K562 (cell line): ENCODE measurements around the gene ACSS2. TPM values are rescaled to one million over a fixed set of nuclear protein-coding genes. Genes with fewer than 3 reads are reported as not detected.

Experiments
- AFF4 ChIP-seq: sonication (generic); formaldehyde crosslinking; IDR thresholded peaks from 2 replicates; pipeline ENCODE4 v1.8.0; 2023; ENCODE audit warnings: mild to moderate bottlenecking, missing genetic modification reagents
- CTCFL ChIP-seq: IDR thresholded peaks from 2 replicates; pipeline ENCODE4 v1.6.1; 2011; ENCODE audit warnings: borderline replicate concordance, low read depth, mild to moderate bottlenecking, moderate library complexity, low read length; ENCODE audit not compliant: insufficient read depth, poor library complexity, severe bottlenecking
- EWSR1 ChIP-seq: fragments of 450-650 bp; IDR thresholded peaks from 2 replicates; pipeline ENCODE4 v1.6.1; 2018; ENCODE audit warnings: borderline replicate concordance, mild to moderate bottlenecking, low read depth, moderate library complexity; ENCODE audit not compliant: partially characterized antibody
- HBP1 ChIP-seq: fragments of 450-650 bp; formaldehyde crosslinking; IDR thresholded peaks from 2 replicates; pipeline ENCODE4 v1.4.0; 2022; ENCODE audit warnings: missing genetic modification characterization
- HDAC8 ChIP-seq: fragments of 450-650 bp; IDR thresholded peaks from 2 replicates; pipeline ENCODE4 v1.6.1; 2016; ENCODE audit warnings: mild to moderate bottlenecking, missing genetic modification characterization, moderate library complexity, missing compliant biosample characterization
- KDM4B ChIP-seq, 2 experiments: fragments of 450-650 bp in 1 of 2; sonication (generic) in 1 of 2; IDR thresholded peaks; 2 replicates each; pipeline ENCODE4 v1.6.1; 2016 to 2017; ENCODE audit warnings: borderline replicate concordance in 2 of 2, antibody characterized with exemption in 1 of 2, low read depth in 1 of 2, mild to moderate bottlenecking in 1 of 2
- NCOA1 ChIP-seq: fragments of 450-650 bp; IDR thresholded peaks from 2 replicates; pipeline ENCODE4 v1.6.1; 2016; ENCODE audit warnings: low read depth
- NKRF ChIP-seq: fragments of 450-650 bp; IDR thresholded peaks from 2 replicates; pipeline ENCODE4 v1.6.1; 2016; ENCODE audit warnings: borderline replicate concordance
- RBM25 ChIP-seq: fragments of 200-400 bp; formaldehyde crosslinking; IDR thresholded peaks from 2 replicates; pipeline ENCODE4 v1.6.1; 2018; ENCODE audit warnings: low read length, low read depth, moderate library complexity; ENCODE audit not compliant: severe bottlenecking
- STAT5B ChIP-seq: fragments of 250-450 bp; sonication (Bioruptor Pico); IDR thresholded peaks from 2 replicates; pipeline ENCODE4 v1.8.0; 2021; ENCODE audit warnings: mild to moderate bottlenecking, inconsistent platforms
- TARDBP ChIP-seq: fragments of 450-650 bp; IDR thresholded peaks from 2 replicates; pipeline ENCODE4 v1.6.1; 2016
- TSHZ1 ChIP-seq: fragments of 250-450 bp; sonication (Bioruptor Pico); IDR thresholded peaks from 2 replicates; pipeline ENCODE4 v1.4.0; 2020; ENCODE audit warnings: mild to moderate bottlenecking, moderate library complexity
- ZNF780A ChIP-seq: fragments of 250-450 bp; sonication (Bioruptor Pico); IDR thresholded peaks from 2 replicates; pipeline ENCODE4 v1.5.0; 2021; ENCODE audit warnings: mild to moderate bottlenecking
- polyA plus RNA-seq, 8 experiments: library from polyadenylated mRNA; depleted of rRNA in 4 of 8; stranded (reverse) in 5 of 8; unstranded in 3 of 8; fragments of >200 nt; fragmentation: Nextera tagmentation in 2 of 8; fragmentation: Illumina TruSeq in 1 of 8; extraction: Ambion mirVana in 2 of 8; extraction: Trizol in 1 of 8; gene quantifications; 2 replicates each; pipeline versions ENCODE4 v1.2.1 to v1.2.3, GENCODE V29; 2011 to 2014; ENCODE audit warnings: inconsistent platforms in 1 of 8, missing spikeins in 1 of 8
- total RNA-seq, 7 experiments: library from RNA; depleted of rRNA in 6 of 7; stranded (reverse); fragments of >200 nt in 6 of 7; fragmentation: Illumina TruSeq in 2 of 7; extraction: Trizol in 2 of 7; gene quantifications; 2 replicates each; pipeline versions ENCODE4 v1.2.1 to v1.2.3, GENCODE V29; 2011 to 2021; ENCODE audit warnings: low replicate concordance in 1 of 7

The ACSS2 gene
- total and polyA plus RNA-seq, 9 of the 15 experiments (the other 6 are each of a cell fraction or from before 2014, with no cell fraction given) = 21.9 to 246 (median 66.2) TPM

- TF ChIP-seq TSHZ1 (CRISPR knock-in tag) (no peak), EWSR1 (no peak), HBP1 (CRISPR knock-in tag) (no peak), HDAC8 (tag) (no peak), STAT5B (no peak), RBM25 (no peak), TARDBP (no peak), CTCFL (no peak), ZNF780A (CRISPR knock-in tag) (no peak), NKRF (peak; percentile 68; the same call in 1 of the 2 replicates), KDM4B (IDR thresholded peaks at IDR 0.05; ENCODE audit: borderline replicate concordance in 2 of 2, low read depth in 1 of 2) (no peak), NCOA1 (no peak), AFF4 (no peak)
Observed at GRCh38 chr20:34875642-34876405, 588 bp upstream of the ACSS2 start (continued).
